ENCODE measurements around the gene CD3G. TPM values are rescaled to one million over a fixed set of nuclear protein-coding genes. Genes with fewer than 3 reads are reported as not detected.
A peak's percentile ranks its signal among the peaks of the same experiment; 100 is the strongest.
"Not testable (repeated sequence)": the region's sequence is repeated elsewhere in the genome, so short reads cannot be mapped to it uniquely, and the experiment has no call there.

Gene CD3G
- total and polyA plus RNA-seq, 4 donors: 0.19 to 0.84 (median 0.33) TPM

DNA sequence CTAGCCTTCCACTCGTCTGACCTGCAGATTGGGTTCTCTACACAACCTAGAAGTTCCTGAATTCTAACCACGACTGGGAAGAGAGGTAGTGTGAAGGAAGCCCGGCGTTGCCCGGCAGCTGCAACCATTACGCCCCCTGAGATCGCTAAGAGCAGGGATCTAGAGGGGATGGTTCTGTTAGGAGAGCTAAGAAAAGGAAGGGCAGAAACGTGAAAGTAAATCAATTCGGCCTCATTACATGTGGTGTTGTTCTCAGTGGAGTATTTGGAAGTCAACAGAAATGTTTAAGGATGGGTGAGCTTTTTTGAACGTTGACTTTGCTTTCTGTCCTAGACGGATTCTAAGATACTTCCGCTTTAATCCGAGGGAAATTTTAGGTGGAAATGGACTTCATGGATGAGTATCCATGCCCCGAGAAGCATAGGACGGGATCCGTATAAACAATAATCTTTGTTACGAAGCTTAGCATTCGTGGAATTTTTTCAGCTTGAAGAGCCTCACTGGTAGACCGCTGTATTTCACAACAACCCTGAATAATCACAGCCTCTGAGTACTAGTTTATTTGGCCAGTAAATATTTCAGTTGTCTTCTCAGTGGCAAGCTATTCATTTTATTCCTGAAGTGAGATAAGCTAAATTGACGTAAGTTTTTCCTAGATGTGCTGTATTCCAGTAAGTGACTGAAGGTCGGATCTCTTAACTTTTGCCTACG is 57.9 kb downstream of the CD3G start:
- Histone ChIP-seq H3K36me3 (ENCODE audit: control insufficient read depth in 4 of 4, insufficient read depth in 3 of 4, low read depth in 1 of 4, low read length in 3 of 4) (peaks cover 0 to 20% (median 11%) of the 10 kb centered on the region in 4 donors), H3K9ac (ENCODE audit: low read depth in 1 of 2, low read length in 2 of 2) (peak overlapping the region; percentile 77 to 96), H3K27me3 (ENCODE audit: control insufficient read depth in 4 of 4, insufficient read depth in 4 of 4, low read length in 3 of 4) (no peaks in the 10 kb centered on the region), H3K9me3 (ENCODE audit: control insufficient read depth in 4 of 4, low read length in 3 of 4) (no peaks in the 10 kb centered on the region), H3K27ac (ENCODE audit: low read depth in 1 of 2, low read length in 2 of 2) (peak overlapping the region; percentile 72 to 78), H3K4me3 (ENCODE audit: low read depth in 1 of 3, low read length in 3 of 3) (peak overlapping the region; percentile 91 to 95 (median 95)), H3K4me1 (ENCODE audit: control insufficient read depth in 4 of 4, insufficient read depth in 4 of 4, low read length in 3 of 4) (peaks cover 0 to 32% (median 19%) of the 10 kb centered on the region in 4 donors)
- DNase-seq (ENCODE audit: low spot score): no peak
- no peak for TF ChIP-seq TAF1 (conservative IDR thresholded peaks at IDR 0.05)
- TF ChIP-seq HNF4G (IDR thresholded peaks at IDR 0.05): no peak
- TF ChIP-seq, protein P1, sequence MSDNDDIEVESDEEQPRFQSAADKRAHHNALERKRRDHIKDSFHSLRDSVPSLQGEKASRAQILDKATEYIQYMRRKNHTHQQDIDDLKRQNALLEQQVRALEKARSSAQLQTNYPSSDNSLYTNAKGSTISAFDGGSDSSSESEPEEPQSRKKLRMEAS (IDR thresholded peaks at IDR 0.05): no peak
- peak in 1 of 2 donors; percentile 4 for TF ChIP-seq RAD21 (IDR thresholded peaks at IDR 0.05)
- TF ChIP-seq YY1 (IDR thresholded peaks at IDR 0.05): no peak
- TF ChIP-seq SP1 (IDR thresholded peaks at IDR 0.05): no peak
- TF ChIP-seq FOXA1 (IDR thresholded peaks at IDR 0.05): no peak
- no peak for TF ChIP-seq GABPA (IDR thresholded peaks at IDR 0.05 in 1 of 2, conservative IDR thresholded peaks at IDR 0.05 in 1 of 2)
- TF ChIP-seq EGR1 (IDR thresholded peaks at IDR 0.05; ENCODE audit: low read depth in 2 of 2): no peak
- TF ChIP-seq FOXA2 (IDR thresholded peaks at IDR 0.05): no peak
- TF ChIP-seq JUND (IDR thresholded peaks at IDR 0.05): peak in 1 of 2 donors; percentile 48
- TF ChIP-seq, protein P2, sequence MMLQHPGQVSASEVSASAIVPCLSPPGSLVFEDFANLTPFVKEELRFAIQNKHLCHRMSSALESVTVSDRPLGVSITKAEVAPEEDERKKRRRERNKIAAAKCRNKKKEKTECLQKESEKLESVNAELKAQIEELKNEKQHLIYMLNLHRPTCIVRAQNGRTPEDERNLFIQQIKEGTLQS (IDR thresholded peaks at IDR 0.05): no peak
- TF ChIP-seq, protein P3, sequence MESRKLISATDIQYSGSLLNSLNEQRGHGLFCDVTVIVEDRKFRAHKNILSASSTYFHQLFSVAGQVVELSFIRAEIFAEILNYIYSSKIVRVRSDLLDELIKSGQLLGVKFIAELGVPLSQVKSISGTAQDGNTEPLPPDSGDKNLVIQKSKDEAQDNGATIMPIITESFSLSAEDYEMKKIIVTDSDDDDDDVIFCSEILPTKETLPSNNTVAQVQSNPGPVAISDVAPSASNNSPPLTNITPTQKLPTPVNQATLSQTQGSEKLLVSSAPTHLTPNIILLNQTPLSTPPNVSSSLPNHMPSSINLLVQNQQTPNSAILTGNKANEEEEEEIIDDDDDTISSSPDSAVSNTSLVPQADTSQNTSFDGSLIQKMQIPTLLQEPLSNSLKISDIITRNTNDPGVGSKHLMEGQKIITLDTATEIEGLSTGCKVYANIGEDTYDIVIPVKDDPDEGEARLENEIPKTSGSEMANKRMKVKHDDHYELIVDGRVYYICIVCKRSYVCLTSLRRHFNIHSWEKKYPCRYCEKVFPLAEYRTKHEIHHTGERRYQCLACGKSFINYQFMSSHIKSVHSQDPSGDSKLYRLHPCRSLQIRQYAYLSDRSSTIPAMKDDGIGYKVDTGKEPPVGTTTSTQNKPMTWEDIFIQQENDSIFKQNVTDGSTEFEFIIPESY (IDR thresholded peaks at IDR 0.05): no peak
- no peak for TF ChIP-seq NR2F2 (IDR thresholded peaks at IDR 0.05)
- TF ChIP-seq RXRA (IDR thresholded peaks at IDR 0.05): peak in 1 of 2 donors; percentile 19
- WGBS: 1% methylated on average over 22 of the region's 22 CpGs

GRCh38 chr11:118402594-118402993 is 58.5 kb downstream of the CD3G start:
- peak in 1 of 2 donors; percentile 1 for TF ChIP-seq RAD21 (IDR thresholded peaks at IDR 0.05)
- not testable (repeated sequence) for H3K9me3 ChIP-seq (ENCODE audit: control insufficient read depth in 4 of 4, low read length in 3 of 4); H3K27me3 ChIP-seq (ENCODE audit: control insufficient read depth in 4 of 4, insufficient read depth in 4 of 4, low read length in 3 of 4); DNase-seq (ENCODE audit: low spot score)
- Histone ChIP-seq H3K4me3 (ENCODE audit: low read depth in 1 of 3, low read length in 3 of 3) (peak overlapping the region in 2 of 3 donors; percentile 95), H3K9ac (ENCODE audit: low read depth in 1 of 2, low read length in 2 of 2) (peak overlapping the region; percentile 77 to 96), H3K36me3 (ENCODE audit: control insufficient read depth in 4 of 4, insufficient read depth in 3 of 4, low read depth in 1 of 4, low read length in 3 of 4) (peaks cover 0 to 25% (median 14%) of the 10 kb centered on the region in 4 donors), H3K4me1 (ENCODE audit: control insufficient read depth in 4 of 4, insufficient read depth in 4 of 4, low read length in 3 of 4) (peaks cover 0 to 32% (median 19%) of the 10 kb centered on the region in 4 donors), H3K27ac (ENCODE audit: low read depth in 1 of 2, low read length in 2 of 2) (peak overlapping the region; percentile 62 to 72)
- 73% methylated on average over 7 of the region's 7 CpGs for WGBS

Small RNAs within 50 kb of the gene (small RNA-seq; reads per million reads assigned to genes)
- gene AP001582.1: not detected

Other genes with a start within 250 kb of the CD3G start
- under 1 TPM; 0.05 to 0.67 TPM for gene SCN4B, start 191.5 kb upstream of the CD3G start, total RNA-seq
- under 1 TPM in 1 of 2 donors, not detected in 1; 0.42 TPM for gene SCN4B, start 191.5 kb upstream of the CD3G start, polyA plus RNA-seq
- under 1 TPM in 1 of 2 donors, not detected in 1; 0.05 TPM for gene SCN2B, start 167.7 kb upstream of the CD3G start, total RNA-seq
- gene SCN2B, start 167.7 kb upstream of the CD3G start, polyA plus RNA-seq: under 1 TPM in 1 of 2 donors, not detected in 1; 0.01 TPM
- 10 to 100 TPM in 1 of 2 donors, 1 to 10 TPM in 1; 9.6 to 13.5 TPM for gene JAML, start 119.3 kb upstream of the CD3G start, total RNA-seq
- 1 to 10 TPM; 2.2 to 3.4 TPM for gene JAML, start 119.3 kb upstream of the CD3G start, polyA plus RNA-seq
- gene MPZL3, start 92.0 kb upstream of the CD3G start, total RNA-seq: 1 to 10 TPM; 4.1 to 6.9 TPM
- gene MPZL3, start 92.0 kb upstream of the CD3G start, polyA plus RNA-seq: 1 to 10 TPM; 2.5 to 2.9 TPM
- 10 to 100 TPM; 14.4 to 17.2 TPM for gene MPZL2, start 80.0 kb upstream of the CD3G start, total RNA-seq
- 1 to 10 TPM; 8.4 to 9.3 TPM for gene MPZL2, start 80.0 kb upstream of the CD3G start, polyA plus RNA-seq
- 1 to 10 TPM in 1 of 2 donors, under 1 TPM in 1; 0.33 to 2.3 TPM for gene CD3E, start 39.6 kb upstream of the CD3G start, total RNA-seq
- 1 to 10 TPM; 1.4 to 2.1 TPM for gene CD3E, start 39.6 kb upstream of the CD3G start, polyA plus RNA-seq
- 1 to 10 TPM; 1.2 to 1.6 TPM for gene CD3D, start 1.6 kb upstream of the CD3G start, total RNA-seq
- 1 to 10 TPM; 1.1 TPM for gene CD3D, start 1.6 kb upstream of the CD3G start, polyA plus RNA-seq
- gene UBE4A, start 15.3 kb downstream of the CD3G start, total RNA-seq: 10 to 100 TPM; 24.7 to 41.3 TPM
- 10 to 100 TPM; 11.7 to 13.5 TPM for gene UBE4A, start 15.3 kb downstream of the CD3G start, polyA plus RNA-seq
- gene ATP5MG, start 57.3 kb downstream of the CD3G start, total RNA-seq: 10 to 100 TPM; 25.5 to 65.1 TPM
- 100 to 1,000 TPM; 110 to 542 TPM for gene ATP5MG, start 57.3 kb downstream of the CD3G start, polyA plus RNA-seq
- 10 to 100 TPM; 19.2 to 27.9 TPM for gene KMT2A, start 92.1 kb downstream of the CD3G start, total RNA-seq
- gene KMT2A, start 92.1 kb downstream of the CD3G start, polyA plus RNA-seq: 1 to 10 TPM; 4.3 to 6.5 TPM
- 10 to 100 TPM in 1 of 2 donors, 1 to 10 TPM in 1; 2.0 to 32.7 TPM for gene TTC36, start 183.1 kb downstream of the CD3G start, total RNA-seq
- gene TTC36, start 183.1 kb downstream of the CD3G start, polyA plus RNA-seq: 10 to 100 TPM; 36.9 to 66.1 TPM
- gene TMEM25, start 186.8 kb downstream of the CD3G start, total RNA-seq: 10 to 100 TPM in 1 of 2 donors, 1 to 10 TPM in 1; 7.6 to 19.9 TPM
- 1 to 10 TPM; 5.5 to 6.7 TPM for gene TMEM25, start 186.8 kb downstream of the CD3G start, polyA plus RNA-seq
- gene IFT46, start 221.6 kb downstream of the CD3G start, total RNA-seq: 1 to 10 TPM; 3.9 to 6.4 TPM
- gene IFT46, start 221.6 kb downstream of the CD3G start, polyA plus RNA-seq: 1 to 10 TPM; 3.9 to 4.6 TPM
- gene ARCN1, start 228.1 kb downstream of the CD3G start, total RNA-seq: 10 to 100 TPM; 40.1 to 95.4 TPM
- gene ARCN1, start 228.1 kb downstream of the CD3G start, polyA plus RNA-seq: 10 to 100 TPM; 36.7 to 63.5 TPM

All from liver (tissue), 10 donors.